Activated T-cell treated with anti-CD3 and anti-CD28 coated beads, Interleukin-2, amount 50 U/mL, for 72 hours (primary cell): ENCODE results near the gene OLFML2B. TPM values are rescaled to one million over a fixed set of nuclear protein-coding genes. Genes with fewer than 3 reads are reported as not detected.

Experiments
- ATAC-seq, 2 donors: fragments of 150-1000 bp; cut with Tn5 transposase; replicated peaks in 1 of 2; 2 replicates each; pipeline ENCODE4 v1.10.0; 2021; ENCODE audit warnings: moderate library complexity in 2 of 2, mild to moderate bottlenecking in 1 of 2
- DNase-seq, 2 donors: peaks; one replicate each; pipeline ENCODE4 v3.0.0; 2021 to 2022; ENCODE audit warnings: mixed read lengths in 1 of 2
- H3K27ac Mint-ChIP-seq: one replicate; pipeline ENCODE4 v1.8.0; 2022; ENCODE audit warnings: mild to moderate bottlenecking, moderate library complexity, mixed read lengths
- H3K27me3 Mint-ChIP-seq: one replicate; pipeline ENCODE4 v1.8.0; 2022; ENCODE audit warnings: low read depth, mixed read lengths
- H3K36me3 Mint-ChIP-seq, 2 donors: one replicate each; pipeline ENCODE4 v1.8.0; 2022; ENCODE audit warnings: mixed read lengths in 2 of 2, mild to moderate bottlenecking in 1 of 2; ENCODE audit not compliant: insufficient read depth in 2 of 2
- H3K4me1 Mint-ChIP-seq: one replicate; pipeline ENCODE4 v1.8.0; 2022; ENCODE audit warnings: low read depth, mixed read lengths
- H3K4me3 Mint-ChIP-seq, 2 donors: one replicate each; pipeline ENCODE4 v1.8.0; 2022; ENCODE audit warnings: mild to moderate bottlenecking in 2 of 2, mixed read lengths in 2 of 2, moderate library complexity in 2 of 2
- H3K9me3 Mint-ChIP-seq, 2 donors: one replicate each; pipeline ENCODE4 v1.8.0; 2022; ENCODE audit warnings: mixed read lengths in 2 of 2
- total RNA-seq, 2 donors: library from RNA; stranded (reverse); gene quantifications; one replicate each; pipeline ENCODE4 v1.2.3, GENCODE V29; 2022

OLFML2B gene
- total RNA-seq, 2 donors from 2014 or later, result not detected

DNA sequence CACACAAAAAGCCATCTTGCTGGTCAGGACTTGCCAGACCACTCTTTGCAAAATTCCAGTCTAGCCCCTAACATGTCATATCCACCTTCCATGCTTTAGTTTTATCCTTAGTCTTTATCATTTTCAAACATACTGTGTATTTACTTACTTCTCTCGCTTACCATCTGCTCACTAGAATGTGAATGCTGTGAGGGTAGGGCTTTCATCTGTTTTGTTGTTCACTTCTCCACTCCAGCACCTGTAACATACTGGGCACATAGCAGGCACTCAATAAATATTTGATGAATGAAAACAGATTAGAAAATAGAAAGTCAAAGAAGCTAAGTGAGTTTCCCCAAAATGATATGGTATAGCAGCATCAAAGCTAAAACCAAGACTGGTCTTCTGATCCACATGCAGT is 79.9 kb downstream of the OLFML2B start:
- no peak for DNase-seq
- no peaks in the 10 kb centered on the region for H3K27me3 Mint-ChIP-seq
- H3K4me1 Mint-ChIP-seq, result no peaks in the 10 kb centered on the region
- peaks cover 7 to 13% of the 10 kb centered on the region in 2 donors for H3K36me3 Mint-ChIP-seq
- no peak overlapping the region for H3K27ac Mint-ChIP-seq
- no peak overlapping the region for H3K4me3 Mint-ChIP-seq
- no peak for ATAC-seq
- no peaks in the 10 kb centered on the region for H3K9me3 Mint-ChIP-seq

DNA sequence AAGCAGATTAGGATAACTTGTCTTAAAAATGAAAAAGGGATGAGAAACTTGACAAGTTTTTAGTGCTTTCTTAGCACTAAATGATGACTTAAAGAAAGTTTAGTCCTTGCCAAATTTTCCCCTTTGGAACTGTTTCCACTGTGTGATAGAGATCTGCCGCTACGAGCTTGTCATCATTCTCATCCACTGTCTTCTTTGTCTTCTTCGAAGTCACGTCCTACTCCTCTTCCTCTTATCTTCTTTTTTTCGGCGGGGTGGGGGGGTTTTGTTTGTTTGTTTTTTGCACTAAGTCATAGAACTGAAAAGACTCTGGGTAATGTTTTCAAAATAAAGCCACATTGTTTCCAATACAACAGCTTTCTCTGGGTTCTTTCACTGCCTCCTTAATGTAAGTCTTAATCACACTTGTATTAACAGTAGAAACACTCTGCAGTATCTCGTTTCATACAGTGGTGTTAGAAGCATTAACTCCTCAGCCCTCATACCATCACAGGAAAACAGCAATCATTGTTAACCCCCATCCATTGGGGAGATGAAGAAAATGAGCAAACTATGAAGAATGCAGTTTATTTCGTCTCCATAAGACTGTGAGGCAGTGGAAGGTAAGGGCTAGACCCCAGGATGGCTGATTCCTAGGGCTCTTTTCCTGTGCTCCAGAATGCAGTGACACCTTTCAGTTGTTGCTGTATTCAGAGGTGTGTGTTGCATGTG is 81.8 kb downstream of the OLFML2B start:
- H3K36me3 Mint-ChIP-seq, result peaks cover 6 to 13% of the 10 kb centered on the region in 2 donors
- no peak for DNase-seq
- H3K27me3 Mint-ChIP-seq, result no peaks in the 10 kb centered on the region
- no peaks in the 10 kb centered on the region for H3K9me3 Mint-ChIP-seq
- H3K4me1 Mint-ChIP-seq, result no peaks in the 10 kb centered on the region
- no peak overlapping the region for H3K4me3 Mint-ChIP-seq
- no peak for ATAC-seq
- no peak overlapping the region for H3K27ac Mint-ChIP-seq

DNA sequence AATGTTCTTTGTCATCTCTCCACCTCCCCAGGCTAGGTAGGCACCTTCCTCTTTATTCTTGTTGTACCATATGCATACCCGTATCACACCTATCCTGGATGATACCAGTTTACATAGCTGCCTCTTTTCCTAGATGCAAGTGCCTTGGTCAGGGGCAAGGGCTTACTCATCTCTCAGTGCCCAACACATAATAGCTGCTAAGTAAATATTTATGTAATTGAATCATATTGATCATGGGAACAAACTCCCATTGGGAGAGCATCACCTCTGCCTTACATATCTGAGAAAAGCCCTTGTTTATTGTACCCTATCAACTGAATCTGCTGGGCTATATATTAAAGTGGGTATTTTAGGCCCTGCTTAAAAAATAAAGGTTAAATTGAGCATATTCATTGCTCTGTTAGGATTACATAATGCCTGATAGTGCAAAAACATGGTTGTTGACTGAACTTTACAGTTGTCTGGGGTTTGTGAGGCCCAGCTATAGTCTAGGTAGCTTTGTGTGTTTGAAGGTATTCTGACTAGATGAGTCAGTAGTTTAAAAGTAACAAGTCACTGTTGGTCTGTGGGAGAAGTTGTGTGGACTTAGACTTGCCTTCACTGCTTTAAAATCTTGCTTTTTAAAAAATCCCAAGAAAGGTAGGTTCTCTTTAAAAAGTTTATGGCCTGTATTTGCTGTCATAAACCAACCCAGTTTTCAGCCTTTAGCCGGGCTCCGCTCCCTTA is 82.6 kb downstream of the OLFML2B start:
- peaks cover 8 to 18% of the 10 kb centered on the region in 2 donors for H3K36me3 Mint-ChIP-seq

DNA sequence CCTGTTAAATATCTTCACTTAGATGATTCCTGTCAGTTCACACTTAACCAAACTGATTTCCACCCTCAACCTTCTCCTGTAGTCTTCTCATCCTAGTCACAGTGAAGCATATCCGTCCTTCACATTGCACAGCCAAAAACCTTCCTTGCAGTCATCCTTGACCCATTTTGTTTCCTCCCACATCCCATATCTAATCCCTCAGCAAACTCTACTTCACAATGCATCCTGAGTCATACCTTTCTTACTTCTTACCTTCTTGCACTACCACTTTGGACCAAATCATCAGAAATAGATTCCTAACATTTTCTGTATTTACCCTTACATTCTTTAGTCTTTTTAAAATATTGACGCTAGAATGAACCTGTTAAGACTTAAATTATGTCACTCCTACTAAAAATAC is 86.9 kb downstream of the OLFML2B start:
- no peak for DNase-seq
- H3K27ac Mint-ChIP-seq, result no peak overlapping the region

More for the DNA sequence above, 82.6 kb downstream of the OLFML2B start:
- ATAC-seq (no peak), DNase-seq (no peak)
- Mint-ChIP-seq H3K4me1 (peaks cover under 1% of the 10 kb centered on the region), H3K9me3 (no peaks in the 10 kb centered on the region), H3K27me3 (no peaks in the 10 kb centered on the region), H3K4me3 (no peak overlapping the region), H3K27ac (no peak overlapping the region)

DNA sequence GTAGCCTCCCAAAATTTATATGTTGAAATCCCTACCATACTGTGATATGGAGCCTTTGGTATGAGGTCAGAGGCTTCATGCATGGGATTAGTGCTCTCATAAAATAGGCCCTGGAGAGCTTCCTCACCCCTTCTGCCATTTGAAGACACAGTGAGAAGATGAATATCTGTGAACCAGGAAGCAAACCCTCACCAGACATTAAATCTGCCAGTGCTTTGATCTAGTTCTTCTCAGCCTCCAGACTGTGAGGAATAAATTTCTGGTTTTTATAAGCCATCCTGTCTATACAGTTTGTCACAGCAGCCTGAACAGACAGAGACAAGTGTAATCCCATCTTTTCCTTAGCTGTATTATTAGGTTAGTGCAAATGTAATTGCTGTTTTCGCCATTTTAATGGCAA is 88.4 kb downstream of the OLFML2B start:
- no peak overlapping the region for H3K4me3 Mint-ChIP-seq
- ATAC-seq (no peak), DNase-seq (no peak)
- no peak overlapping the region for H3K27ac Mint-ChIP-seq
- peaks cover 0 to 1% of the 10 kb centered on the region in 2 donors for H3K9me3 Mint-ChIP-seq
- H3K36me3 Mint-ChIP-seq, result peaks cover 2 to 10% of the 10 kb centered on the region in 2 donors
- H3K4me1 Mint-ChIP-seq, result peaks cover 43% of the 10 kb centered on the region
- H3K27me3 Mint-ChIP-seq, result no peaks in the 10 kb centered on the region

More for the DNA sequence above, 86.9 kb downstream of the OLFML2B start:
- Mint-ChIP-seq H3K36me3 (peaks cover 2 to 10% of the 10 kb centered on the region in 2 donors), H3K27me3 (no peaks in the 10 kb centered on the region), H3K4me1 (peaks cover 38% of the 10 kb centered on the region), H3K9me3 (peaks cover 0 to 1% of the 10 kb centered on the region in 2 donors), H3K4me3 (no peak overlapping the region)
- no peak for ATAC-seq

DNA sequence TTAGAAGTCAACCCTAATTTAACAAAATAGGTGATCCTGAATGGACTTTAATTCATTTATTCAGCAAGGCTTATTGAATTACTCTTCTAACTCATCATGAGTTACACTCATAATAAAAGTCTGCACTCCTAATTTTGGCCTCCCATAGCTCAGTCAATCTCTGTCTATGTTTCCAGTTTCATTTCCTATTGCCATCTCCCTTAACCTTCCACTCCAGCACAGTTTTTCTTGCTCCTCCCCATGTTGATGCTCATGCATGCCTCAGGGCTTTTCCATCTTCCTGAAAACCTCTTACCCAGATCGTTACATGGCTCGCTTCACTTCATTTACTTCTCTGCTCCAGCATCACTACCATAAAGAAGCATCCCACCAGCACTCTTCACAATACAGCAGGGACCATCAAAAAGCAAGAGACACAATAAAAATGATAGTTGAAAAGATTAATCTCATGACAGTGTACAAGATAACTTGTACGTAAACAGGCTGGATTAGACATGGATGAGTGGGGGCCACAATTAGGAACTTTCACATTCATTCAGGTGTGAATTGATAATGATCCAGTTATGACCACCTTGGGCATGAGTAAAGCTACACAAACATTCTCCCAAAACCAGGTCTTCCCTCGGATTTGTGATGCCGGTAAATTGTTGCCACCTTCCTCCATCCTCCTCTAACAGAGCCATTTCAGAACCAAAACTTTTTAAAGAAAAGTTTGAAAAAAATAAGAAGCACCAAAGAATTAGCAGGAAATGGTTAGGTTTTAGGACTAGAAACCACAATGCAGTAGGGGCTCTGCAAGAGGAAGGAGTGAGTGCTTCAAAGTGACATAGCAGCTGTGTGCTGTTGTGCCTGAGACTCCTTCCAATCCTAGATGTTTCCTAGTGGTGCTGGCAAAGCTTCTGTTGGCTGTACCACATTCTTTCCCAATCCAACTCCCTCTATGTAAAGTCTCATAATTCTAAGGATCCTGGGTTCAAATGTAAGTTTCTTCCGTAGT is 89.8 kb downstream of the OLFML2B start:
- ATAC-seq (peak; percentile 57 to 72), DNase-seq (no peak)
- Mint-ChIP-seq H3K4me3 (peak overlapping the region; percentile 2 to 28), H3K9me3 (peaks cover 0 to 1% of the 10 kb centered on the region in 2 donors), H3K4me1 (peaks cover 45% of the 10 kb centered on the region), H3K27me3 (no peaks in the 10 kb centered on the region), H3K36me3 (peaks cover 2 to 10% of the 10 kb centered on the region in 2 donors), H3K27ac (peak overlapping the region; percentile 72)

Other genes with a start within 250 kb of the OLFML2B start
- gene NOS1AP, start 45.8 kb upstream of the OLFML2B start, total RNA-seq, result under 1 TPM; 0.21 to 0.26 TPM